HepG2 (cell line): ENCODE data around the gene CAMTA1. TPM values are rescaled to one million over a fixed set of nuclear protein-coding genes. Genes with fewer than 3 reads are reported as not detected.
A peak's percentile ranks its signal among the peaks of the same experiment; 100 is the strongest.

Source experiments
- ATAC-seq: fragments of 200-7000 bp; cut with Tn5 transposase; 3 replicates; pipeline ENCODE4 v1.9.1; 2020; ENCODE audit warnings: mild to moderate bottlenecking, moderate library complexity
- BruUV-seq: library from RNA; stranded (reverse); fragments of 400-500 nt; replicated peaks from 2 replicates; lab custom pipeline; 2021; lab: Mats Ljungman, UMichigan
- CTCF ChIA-PET: fragments of 300-600 bp; formaldehyde crosslinking; extraction: SDS; loops from one replicate; lab custom pipeline; 2021; ENCODE audit warnings: low total read pairs, inconsistent platforms, low intra/inter-chr PET ratio; lab: Yijun Ruan, JAX
- POLR2A ChIA-PET: fragments of 350-600 bp; sonication (Branson Sonifier 250); formaldehyde crosslinking; loops from one replicate; lab custom pipeline; 2020; ENCODE audit warnings: antibody characterized with exemption, inconsistent platforms; lab: Yijun Ruan, JAX
- DNase-seq: peaks from one replicate; pipeline ENCODE4 v3.0.0-alpha.2; 2015; ENCODE audit warnings: low spot score
- FAIRE-seq: peaks from 3 replicates; lab custom pipeline; 2011; peaks lifted over from hg19 to GRCh38; lab: Jason Lieb, UNC
- H2AFZ ChIP-seq: one replicate; pipeline ENCODE4 v1.6.1; 2011; ENCODE audit warnings: low read length, inconsistent platforms
- H3K27ac ChIP-seq: fragments of 300-600 bp; 3 replicates; pipeline ENCODE4 v1.8.0; 2011; ENCODE audit warnings: mixed run types, mild to moderate bottlenecking, mixed read lengths, low read length, inconsistent platforms; ENCODE audit not compliant: insufficient read depth; ENCODE audit errors: extremely low read length
- H3K27me3 ChIP-seq, 2 experiments: fragments of 200-600 bp in 1 of 2; 2 replicates in 1 of 2; 3 replicates in 1 of 2; pipeline versions ENCODE4 v1.6.0 to v1.8.0; 2011; ENCODE audit warnings: low read length in 2 of 2, mild to moderate bottlenecking in 2 of 2, moderate library complexity in 2 of 2, inconsistent platforms in 1 of 2; ENCODE audit not compliant: insufficient read depth in 2 of 2, control insufficient read depth in 1 of 2
- H3K36me3 ChIP-seq, 2 experiments: fragments of 200-600 bp in 1 of 2; replicated peaks in 1 of 2; 2 replicates in 1 of 2; 3 replicates in 1 of 2; pipeline versions ENCODE4 v1.5.1 to v1.8.0; 2011; ENCODE audit warnings: low read length in 2 of 2, inconsistent platforms in 1 of 2; ENCODE audit not compliant: insufficient read depth in 2 of 2, control insufficient read depth in 1 of 2
- H3K4me1 ChIP-seq: 2 replicates; pipeline ENCODE4 v1.5.1; 2012; ENCODE audit warnings: low read length, inconsistent platforms; ENCODE audit not compliant: insufficient read depth
- H3K4me2 ChIP-seq: 2 replicates; pipeline ENCODE4 v1.6.0; 2011; ENCODE audit warnings: low read depth, low read length, inconsistent platforms
- H3K4me3 ChIP-seq, 3 experiments: fragments of 200-600 bp in 1 of 3; sonication (generic), shearing (Covaris generic) in 1 of 3; replicated peaks in 1 of 3; 2 replicates each; pipeline ENCODE4 v1.5.1; 2011 to 2016; ENCODE audit warnings: low read length in 3 of 3, inconsistent platforms in 2 of 3, low read depth in 2 of 3, mild to moderate bottlenecking in 2 of 3, control low read depth in 1 of 3, mixed read lengths in 1 of 3; ENCODE audit not compliant: insufficient read depth in 1 of 3
- H3K79me2 ChIP-seq: one replicate; pipeline ENCODE4 v1.6.1; 2011; ENCODE audit warnings: low read length, inconsistent platforms; ENCODE audit not compliant: insufficient read depth
- H3K9ac ChIP-seq: 2 replicates; pipeline ENCODE4 v1.6.0; 2011; ENCODE audit warnings: mild to moderate bottlenecking, low read depth, low read length, inconsistent platforms; ENCODE audit not compliant: insufficient read depth
- H3K9me3 ChIP-seq: 2 replicates; pipeline ENCODE4 v1.5.1; 2012; ENCODE audit warnings: mild to moderate bottlenecking, low read length
- H4K20me1 ChIP-seq: 2 replicates; pipeline ENCODE4 v1.6.0; 2011; ENCODE audit warnings: inconsistent platforms, mild to moderate bottlenecking, low read length, moderate library complexity; ENCODE audit not compliant: insufficient read depth
- CTCF ChIP-seq: sonication (generic); formaldehyde crosslinking; IDR thresholded peaks from 2 replicates; pipeline ENCODE4 v1.5.0; 2020; ENCODE audit warnings: mild to moderate bottlenecking, missing genetic modification reagents, moderate library complexity
- NR2F6 ChIP-seq, 2 experiments: IDR thresholded peaks; 2 replicates each; pipeline ENCODE4 v1.6.1; 2016; ENCODE audit warnings: antibody characterized with exemption in 1 of 2, mild to moderate bottlenecking in 1 of 2
- ZNF609 ChIP-seq: sonication (generic); formaldehyde crosslinking; IDR thresholded peaks from 2 replicates; pipeline ENCODE4 v1.4.0; 2020; ENCODE audit warnings: mild to moderate bottlenecking, missing genetic modification reagents, borderline replicate concordance
- WGBS: methylation state at CpG from one replicate; pipeline ENCODE4 v1.1.6; 2017; ENCODE audit warnings: low lambda C conversion rate; 5-methylcytosine and 5-hydroxymethylcytosine counted together
- in situ Hi-C: cut with HindIII; loops from 2 replicates; pipeline ENCODE4 v1.10.0; 2017; ENCODE audit warnings: low pct_unique_long_range_greater_than_20kb; ENCODE audit not compliant: extremely low pct_ligation_motif_present
- intact Hi-C: fragments of 100-400 bp; cut with micrococcal nuclease; formaldehyde crosslinking; loops from one replicate; pipeline ENCODE4 v1.10.0; 2022; ENCODE audit not compliant: unreplicated experiment
- polyA plus RNA-seq, 8 experiments: library from polyadenylated mRNA; depleted of rRNA in 3 of 8; stranded (reverse) in 7 of 8; unstranded in 1 of 8; fragments of >200 nt; fragmentation: Illumina TruSeq in 4 of 8; extraction: Trizol in 4 of 8; gene quantifications; 2 replicates each; pipeline versions ENCODE4 v1.2.1 to v1.2.3, GENCODE V29; 2011 to 2016; ENCODE audit warnings: low read depth in 4 of 8, missing spikeins in 1 of 8, mixed read lengths in 1 of 8; ENCODE audit not compliant: insufficient read depth in 1 of 8
- total RNA-seq, 5 experiments: library from RNA; depleted of rRNA; stranded (reverse); fragments of >200 nt; fragmentation: Illumina TruSeq; extraction: Trizol; gene quantifications; 2 replicates each; pipeline ENCODE4 v1.2.3, GENCODE V29; 2016; ENCODE audit warnings: low read depth in 1 of 5

CAMTA1 gene
- total and polyA plus RNA-seq, 2 of the 13 experiments (the other 11 are each of a cell fraction or from before 2014, with no cell fraction given): 25.0 to 36.4 TPM

GRCh38 chr1:7533006-7533405 lies 747.8 kb downstream of the CAMTA1 start:
- in situ Hi-C loops (no loop called here), intact Hi-C loops (no loop called here)
- FAIRE-seq: no peak
- Histone ChIP-seq H4K20me1 (no peaks in the 10 kb centered on the region), H3K4me2 (no peak overlapping the region), H3K27me3 (peaks cover 7 to 46% of the 10 kb centered on the region in 2 experiments; a peak in 4 of 5 replicates), H2AFZ (no peak overlapping the region), H3K79me2 (no peaks in the 10 kb centered on the region), H3K27ac (no peak overlapping the region), H3K4me3 (no peak overlapping the region), H3K9ac (no peak overlapping the region), H3K36me3 (no peaks in the 10 kb centered on the region), H3K4me1 (0 out of 2 replicates have a peak, but pooled peaks cover 6% of the 10 kb centered on the region), H3K9me3 (no peaks in the 10 kb centered on the region)
- ChIA-PET CTCF (no interaction called here), POLR2A (no interaction called here)
- whole genome bisulfite sequencing: no CpG with 5 or more reads among the region's 10 CpGs
- no peak for DNase-seq
- no TSS peak for BruUV-seq
- ATAC-seq: no peak
- TF ChIP-seq ZNF609 (CRISPR knock-in tag): no peak
- no peak for TF ChIP-seq NR2F6 (IDR thresholded peaks at IDR 0.05)
- no peak for TF ChIP-seq NR2F6 (CRISPR knock-in tag; IDR thresholded peaks at IDR 0.05)
- TF ChIP-seq CTCF: 0 out of 2 replicates have a peak, but pooled peaks have one; percentile 3
